SK-N-SH (cell line): Measurements from ENCODE around the gene OGFOD3.

Experiments used
- CTCF ChIP-seq: fragments of 200-600 bp; sonication (generic); IDR thresholded peaks from 2 replicates; pipeline ENCODE4 v1.6.1; 2017; ENCODE audit warnings: antibody characterized with exemption, mild to moderate bottlenecking, moderate library complexity
- EZH2phosphoT487 ChIP-seq: fragments of 200-600 bp; sonication (generic); IDR thresholded peaks from 2 replicates; pipeline ENCODE4 v1.6.1; 2017; ENCODE audit warnings: low read depth, mixed run types, mild to moderate bottlenecking, antibody characterized with exemption, moderate library complexity, borderline replicate concordance
- MEF2A ChIP-seq: IDR thresholded peaks from 2 replicates; pipeline ENCODE4 v1.4.0; 2012; ENCODE audit warnings: low read depth, borderline replicate concordance
- POLR2AphosphoS5 ChIP-seq: IDR thresholded peaks from 2 replicates; pipeline ENCODE4 v1.6.1; 2012; ENCODE audit warnings: low read depth, low read length
- RFX5 ChIP-seq: IDR thresholded peaks from 2 replicates; pipeline ENCODE4 v1.6.1; 2012; ENCODE audit warnings: mild to moderate bottlenecking, improper control_type of control experiment, low read length
- USF1 ChIP-seq: IDR thresholded peaks from 2 replicates; pipeline ENCODE4 v1.4.0; 2012; ENCODE audit warnings: low read depth, borderline replicate concordance
- USF2 ChIP-seq: fragments of 150-350 bp; IDR thresholded peaks from 2 replicates; pipeline ENCODE4 v1.6.1; 2017; ENCODE audit warnings: antibody characterized with exemption, low read length, low read depth, borderline replicate concordance

GRCh38 chr17:82386881-82387704, 31.3 kb downstream of the OGFOD3 start:
- TF ChIP-seq USF1, result no peak
- TF ChIP-seq CTCF, result no peak
- no peak for TF ChIP-seq EZH2phosphoT487
- TF ChIP-seq MEF2A, result no peak
- no peak for TF ChIP-seq USF2
- TF ChIP-seq RFX5, result no peak
- no peak for TF ChIP-seq POLR2AphosphoS5
